IgD-negative memory B cell (primary cell): ENCODE measurements around the gene STYK1. TPM values are rescaled to one million over a fixed set of nuclear protein-coding genes. Genes with fewer than 3 reads are reported as not detected.

Experiments used
- H3K27ac Mint-ChIP-seq, 3 donors: one replicate each; pipeline ENCODE4 v1.8.0; 2020 to 2022; ENCODE audit warnings: mild to moderate bottlenecking in 3 of 3, mixed read lengths in 3 of 3, moderate library complexity in 1 of 3
- H3K27me3 Mint-ChIP-seq: one replicate; pipeline ENCODE4 v1.8.0; 2021; ENCODE audit warnings: mixed read lengths
- H3K36me3 Mint-ChIP-seq: one replicate; pipeline ENCODE4 v1.8.0; 2020; ENCODE audit warnings: mild to moderate bottlenecking, mixed read lengths
- H3K4me1 Mint-ChIP-seq, 3 donors: one replicate each; pipeline ENCODE4 v1.8.0; 2020 to 2022; ENCODE audit warnings: mixed read lengths in 3 of 3, mild to moderate bottlenecking in 1 of 3
- H3K4me3 Mint-ChIP-seq, 4 donors: one replicate each; pipeline ENCODE4 v1.8.0; 2020 to 2022; ENCODE audit warnings: mild to moderate bottlenecking in 4 of 4, mixed read lengths in 4 of 4, moderate library complexity in 3 of 4
- H3K9me3 Mint-ChIP-seq, 3 donors: one replicate each; pipeline ENCODE4 v1.8.0; 2020 to 2021; ENCODE audit warnings: mixed read lengths in 3 of 3, mild to moderate bottlenecking in 1 of 3
- polyA plus RNA-seq: library from polyadenylated mRNA; unstranded; fragments of 300-500 nt; fragmentation: Illumina TruSeq; gene quantifications from one replicate; pipeline ENCODE4 v1.2.3, GENCODE V29; 2021

The STYK1 gene
- not detected for polyA plus RNA-seq

GRCh38 chr12:10673659-10674384 is at the start of gene STYK1:
Gene STYK1, minus strand, starts transcription at chr12:10674052. Its CDS starts 39,434 bp downstream, at chr12:10634618.
- Mint-ChIP-seq H3K9me3 (peaks cover 0 to 10% (median 7%) of the 10 kb centered on the region in 3 donors), H3K27me3 (peaks cover 44% of the 10 kb centered on the region)

GRCh38 chr12:10722905-10723746 is 49.3 kb upstream of the STYK1 start, which contains the start of gene YBX3:
Gene YBX3, minus strand, starts transcription at chr12:10723323. Its CDS starts 212 bp downstream, at chr12:10723111.
- no peaks in the 10 kb centered on the region for H3K36me3 Mint-ChIP-seq
- H3K27ac Mint-ChIP-seq: peak within 1 kb of the TSS; percentile 83 to 90 (median 89)
- no peaks in the 10 kb centered on the region for H3K9me3 Mint-ChIP-seq
- peaks cover 9 to 18% (median 14%) of the 10 kb centered on the region in 3 donors for H3K4me1 Mint-ChIP-seq
- H3K4me3 Mint-ChIP-seq: peak within 1 kb of the TSS; percentile 86 to 90 (median 88)
- peaks cover 26% of the 10 kb centered on the region for H3K27me3 Mint-ChIP-seq

More at GRCh38 chr12:10673659-10674384, at the start of gene STYK1:
- Mint-ChIP-seq H3K4me1 (peaks cover 15 to 26% (median 26%) of the 10 kb centered on the region in 3 donors), H3K36me3 (no peaks in the 10 kb centered on the region), H3K27ac (peak within 1 kb of the TSS in 1 of 3 donors; percentile 44), H3K4me3 (peak within 1 kb of the TSS; percentile 19 to 89 (median 74))

- peaks cover 9 to 18% (median 14%) of the 10 kb centered on the region in 3 donors for H3K4me1 Mint-ChIP-seq
- no peaks in the 10 kb centered on the region for H3K9me3 Mint-ChIP-seq
- peak overlapping the region; percentile 83 to 90 (median 89) for H3K27ac Mint-ChIP-seq
- peak overlapping the region; percentile 86 to 90 (median 88) for H3K4me3 Mint-ChIP-seq
- peaks cover 25% of the 10 kb centered on the region for H3K27me3 Mint-ChIP-seq
- H3K36me3 Mint-ChIP-seq: no peaks in the 10 kb centered on the region
Measured at GRCh38 chr12:10722502-10722904, 48.7 kb upstream of the STYK1 start.

- Mint-ChIP-seq H3K4me3 (peak overlapping the region; percentile 86 to 90 (median 88)), H3K4me1 (peaks cover 9 to 18% (median 14%) of the 10 kb centered on the region in 3 donors), H3K9me3 (no peaks in the 10 kb centered on the region)
Measured at GRCh38 chr12:10721651-10722501, 48.0 kb upstream of the STYK1 start.

GRCh38 chr12:10720974-10721650 is 47.3 kb upstream of the STYK1 start:
- Mint-ChIP-seq H3K4me3 (peak overlapping the region in 3 of 4 donors; percentile 49 to 86 (median 80)), H3K27ac (no peak overlapping the region)

More at GRCh38 chr12:10721651-10722501, 48.0 kb upstream of the STYK1 start:
- peaks cover 21% of the 10 kb centered on the region for H3K27me3 Mint-ChIP-seq
- no peaks in the 10 kb centered on the region for H3K36me3 Mint-ChIP-seq
- H3K27ac Mint-ChIP-seq: peak overlapping the region; percentile 83 to 90 (median 89)

GRCh38 chr12:10719482-10719881 is 45.6 kb upstream of the STYK1 start:
- Mint-ChIP-seq H3K27ac (no peak overlapping the region), H3K9me3 (no peaks in the 10 kb centered on the region)

More at GRCh38 chr12:10720974-10721650, 47.3 kb upstream of the STYK1 start:
- Mint-ChIP-seq H3K27me3 (peaks cover 21% of the 10 kb centered on the region), H3K9me3 (no peaks in the 10 kb centered on the region), H3K36me3 (no peaks in the 10 kb centered on the region), H3K4me1 (peaks cover 9 to 18% (median 14%) of the 10 kb centered on the region in 3 donors)

GRCh38 chr12:10718279-10718821 is 44.5 kb upstream of the STYK1 start:
- H3K9me3 Mint-ChIP-seq: no peaks in the 10 kb centered on the region
- no peaks in the 10 kb centered on the region for H3K36me3 Mint-ChIP-seq
- peaks cover 6 to 13% (median 10%) of the 10 kb centered on the region in 3 donors for H3K4me1 Mint-ChIP-seq
- H3K27ac Mint-ChIP-seq: no peak overlapping the region
- H3K27me3 Mint-ChIP-seq: peaks cover 11% of the 10 kb centered on the region
- H3K4me3 Mint-ChIP-seq: no peak overlapping the region

More at GRCh38 chr12:10719482-10719881, 45.6 kb upstream of the STYK1 start:
- Mint-ChIP-seq H3K36me3 (no peaks in the 10 kb centered on the region), H3K27me3 (peaks cover 19% of the 10 kb centered on the region), H3K4me1 (peaks cover 9 to 18% (median 14%) of the 10 kb centered on the region in 3 donors), H3K4me3 (no peak overlapping the region)

- H3K4me3 Mint-ChIP-seq: no peak overlapping the region
- peaks cover 6 to 12% (median 10%) of the 10 kb centered on the region in 3 donors for H3K4me1 Mint-ChIP-seq
- H3K36me3 Mint-ChIP-seq: no peaks in the 10 kb centered on the region
- H3K27ac Mint-ChIP-seq: no peak overlapping the region
- no peaks in the 10 kb centered on the region for H3K9me3 Mint-ChIP-seq
- peaks cover 9% of the 10 kb centered on the region for H3K27me3 Mint-ChIP-seq
Measured at GRCh38 chr12:10717410-10717809, 43.6 kb upstream of the STYK1 start.

- H3K27ac Mint-ChIP-seq: no peak overlapping the region
- no peak overlapping the region for H3K4me3 Mint-ChIP-seq
- H3K27me3 Mint-ChIP-seq: peaks cover 3% of the 10 kb centered on the region
- peaks cover 4 to 6% (median 4%) of the 10 kb centered on the region in 3 donors for H3K4me1 Mint-ChIP-seq
- no peaks in the 10 kb centered on the region for H3K36me3 Mint-ChIP-seq
- H3K9me3 Mint-ChIP-seq: no peaks in the 10 kb centered on the region
Measured at GRCh38 chr12:10716704-10717315, 43.0 kb upstream of the STYK1 start.

GRCh38 chr12:10716277-10716676 is 42.4 kb upstream of the STYK1 start:
- H3K36me3 Mint-ChIP-seq: no peaks in the 10 kb centered on the region
- no peaks in the 10 kb centered on the region for H3K27me3 Mint-ChIP-seq
- no peak overlapping the region for H3K27ac Mint-ChIP-seq
- H3K9me3 Mint-ChIP-seq: no peaks in the 10 kb centered on the region
- peaks cover 2 to 4% (median 3%) of the 10 kb centered on the region in 3 donors for H3K4me1 Mint-ChIP-seq
- no peak overlapping the region for H3K4me3 Mint-ChIP-seq

GRCh38 chr12:10715491-10715890 is 41.6 kb upstream of the STYK1 start:
- H3K9me3 Mint-ChIP-seq: no peaks in the 10 kb centered on the region
- H3K4me1 Mint-ChIP-seq: no peaks in the 10 kb centered on the region
- H3K27me3 Mint-ChIP-seq: no peaks in the 10 kb centered on the region
- no peak overlapping the region for H3K27ac Mint-ChIP-seq
- no peak overlapping the region for H3K4me3 Mint-ChIP-seq
- no peaks in the 10 kb centered on the region for H3K36me3 Mint-ChIP-seq

- Mint-ChIP-seq H3K36me3 (peaks cover 1% of the 10 kb centered on the region), H3K27ac (no peak overlapping the region), H3K9me3 (no peaks in the 10 kb centered on the region), H3K4me3 (no peak overlapping the region), H3K4me1 (peaks cover 0 to 4% (median 0%) of the 10 kb centered on the region in 3 donors), H3K27me3 (peaks cover 4% of the 10 kb centered on the region)
Measured at GRCh38 chr12:10709808-10710207, 36.0 kb upstream of the STYK1 start.

GRCh38 chr12:10708862-10709261 is 35.0 kb upstream of the STYK1 start:
- H3K9me3 Mint-ChIP-seq: no peaks in the 10 kb centered on the region
- no peak overlapping the region for H3K27ac Mint-ChIP-seq
- H3K27me3 Mint-ChIP-seq: peaks cover 4% of the 10 kb centered on the region
- no peak overlapping the region for H3K4me3 Mint-ChIP-seq
- H3K4me1 Mint-ChIP-seq: peaks cover 0 to 4% (median 1%) of the 10 kb centered on the region in 3 donors
- peaks cover 1% of the 10 kb centered on the region for H3K36me3 Mint-ChIP-seq
